HG03103 (cell line): ENCODE measurements around the gene CYSRT1.

Experiments
- ATAC-seq: cut with Tn5 transposase; IDR thresholded peaks from one replicate; pipeline ENCODE4 v1.9.1; 2021; ENCODE audit warnings: low read depth; ENCODE audit not compliant: unreplicated experiment

The CYSRT1 gene

DNA sequence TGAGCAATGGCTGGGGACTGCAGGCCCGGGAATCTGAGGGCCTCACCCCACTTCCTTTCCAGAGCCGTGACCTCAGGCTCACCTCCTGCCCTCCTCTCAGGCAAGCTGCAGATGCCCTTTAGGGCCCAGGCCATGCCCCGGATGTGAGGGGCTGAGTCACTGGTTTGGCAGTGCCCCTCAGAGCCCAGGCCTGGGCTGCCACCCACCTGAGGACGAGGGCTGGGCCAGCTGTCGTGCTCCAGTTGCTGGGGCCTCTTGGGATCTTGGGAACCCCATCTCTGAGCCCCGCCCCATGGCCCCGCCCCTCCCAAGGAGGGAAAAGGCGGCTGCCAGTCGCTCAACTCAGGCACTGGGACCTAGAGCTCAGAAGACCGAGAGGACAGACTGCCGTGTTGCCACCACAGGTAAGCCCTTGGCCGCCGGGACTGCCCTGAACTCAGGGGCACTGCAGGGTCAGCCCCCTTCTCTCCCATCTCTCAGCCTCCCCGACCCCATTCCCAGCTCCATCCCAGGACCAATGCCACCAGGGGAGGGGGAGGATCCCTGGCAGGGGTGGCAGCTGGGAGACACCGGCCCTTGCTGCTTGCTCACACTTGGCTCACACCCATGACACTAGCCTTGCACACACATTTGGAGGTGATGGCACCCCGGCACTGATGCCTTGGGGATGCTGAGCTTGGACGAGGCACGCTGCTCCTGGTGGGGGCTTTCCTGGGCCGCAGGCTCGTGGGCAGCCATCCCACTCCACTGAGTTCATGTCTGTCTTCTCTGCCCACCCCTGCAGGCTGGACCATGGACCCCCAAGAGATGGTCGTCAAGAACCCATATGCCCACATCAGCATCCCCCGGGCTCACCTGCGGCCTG is at the start of gene CYSRT1:
Gene CYSRT1, plus strand, starts transcription at position 345 of the 865 bp plus-strand sequence. Its CDS starts 448 bp downstream, at position 793.
- no peak for ATAC-seq

DNA sequence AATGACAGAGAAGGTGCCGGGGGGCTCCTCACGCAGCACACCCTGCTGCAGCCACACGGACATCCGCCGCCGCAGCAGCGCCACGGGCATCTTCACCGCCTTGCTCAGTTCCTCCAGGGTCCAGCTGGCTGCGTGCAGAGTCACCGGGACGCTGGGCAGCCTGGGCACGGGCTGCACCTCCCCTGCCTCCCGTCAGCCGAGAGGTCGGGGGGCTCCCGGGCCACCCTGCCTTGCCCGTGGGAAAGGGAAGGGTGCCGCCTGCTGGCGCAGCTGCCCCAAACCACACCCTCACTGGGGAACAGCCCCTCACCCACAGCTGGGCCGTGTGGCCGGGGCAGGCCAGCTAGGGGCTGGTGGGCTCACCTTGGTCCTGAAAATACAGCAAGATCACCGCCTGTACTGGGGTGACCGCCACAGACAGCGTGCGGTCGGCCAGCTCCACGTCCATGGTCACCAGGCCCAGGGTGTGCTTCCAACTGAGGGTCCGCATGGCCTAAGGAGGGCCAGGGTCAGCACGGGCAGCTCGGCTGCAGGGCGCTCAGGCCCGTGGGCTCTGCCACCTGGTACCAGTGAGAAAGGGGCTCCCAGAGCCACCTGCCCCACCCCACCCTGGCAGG is 49.5 kb upstream of the CYSRT1 start:
- ATAC-seq = no peak

DNA sequence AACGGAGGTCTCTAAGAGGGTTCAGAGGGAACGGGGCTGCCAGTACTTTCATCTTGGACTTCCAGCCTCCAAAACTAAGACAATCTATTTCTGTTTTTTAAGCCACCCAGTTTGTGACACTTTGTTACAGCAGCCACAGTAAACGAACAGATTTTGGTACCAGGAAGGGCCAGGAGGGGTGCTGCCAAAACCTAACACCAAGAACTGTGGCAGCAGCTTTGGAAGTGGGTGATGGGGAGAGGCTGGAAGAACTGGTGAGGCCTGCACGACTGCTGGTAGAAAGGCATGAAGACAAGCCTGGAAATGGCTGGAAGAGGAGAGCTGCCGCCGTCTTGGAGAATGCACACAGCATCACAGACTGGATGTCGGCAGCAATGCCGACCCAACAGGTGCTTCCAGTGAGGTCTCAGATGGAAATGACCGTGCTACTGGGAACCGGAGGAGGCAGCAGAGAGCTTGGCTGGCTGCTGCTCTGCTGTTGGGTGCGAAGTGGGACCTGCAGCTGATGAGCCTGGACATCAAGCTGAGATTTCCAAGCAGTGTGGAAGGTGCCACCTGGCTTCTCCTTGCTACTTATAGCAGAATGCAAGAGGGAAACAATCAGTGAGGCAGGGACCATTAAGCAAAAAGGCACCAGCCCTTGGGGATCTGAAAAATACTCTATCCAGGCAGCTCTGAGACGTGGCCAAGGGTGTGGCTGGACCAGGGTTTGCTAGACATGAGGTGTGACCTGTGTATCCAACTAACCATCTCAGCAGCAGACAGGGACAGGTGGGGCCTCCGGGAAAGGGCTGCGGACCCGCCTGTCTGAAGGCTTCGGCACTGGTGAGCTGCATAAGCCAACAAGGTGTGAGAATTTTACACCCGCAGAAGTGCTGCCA is 48.4 kb upstream of the CYSRT1 start:
- ATAC-seq = no peak

- no peak for ATAC-seq
These were observed 46.6 kb upstream of the CYSRT1 start for GRCh38 chr9:137178201-137178938.

DNA sequence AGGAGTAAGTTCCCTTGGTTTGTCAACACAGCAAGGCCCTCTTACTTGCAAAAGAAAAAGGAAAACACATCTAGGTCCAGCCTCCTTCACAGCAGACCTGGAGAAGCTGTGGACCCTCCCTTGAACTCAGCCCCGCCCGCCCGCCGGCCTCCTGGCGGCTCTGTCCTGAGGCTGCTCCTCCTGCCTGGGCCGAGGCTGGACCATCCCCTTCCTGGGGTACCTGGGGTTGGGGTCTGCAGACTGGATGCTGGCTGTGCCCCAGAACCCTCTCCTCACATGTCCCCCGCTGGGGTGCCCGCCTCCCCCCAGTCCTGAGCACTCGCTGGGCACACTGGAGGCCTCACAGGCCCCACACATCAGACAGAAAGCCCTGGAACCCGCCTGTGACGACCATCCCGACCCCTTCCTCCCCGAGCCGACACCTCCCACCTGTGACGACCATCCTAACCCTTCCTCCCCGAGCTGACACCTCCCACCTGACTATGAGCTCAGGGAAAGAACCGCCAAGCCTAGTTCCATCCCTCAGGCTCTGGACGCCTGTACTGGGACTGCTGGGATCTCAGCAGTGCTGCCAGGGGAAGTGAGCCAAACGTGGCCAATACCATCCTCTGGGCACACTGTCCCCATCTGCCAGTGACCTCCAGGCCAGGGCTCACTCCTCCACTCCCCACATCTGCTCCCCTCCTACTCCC is 45.9 kb upstream of the CYSRT1 start:
- ATAC-seq = no peak

- no peak for ATAC-seq
These were observed 45.2 kb upstream of the CYSRT1 start for GRCh38 chr9:137179761-137180160.

DNA sequence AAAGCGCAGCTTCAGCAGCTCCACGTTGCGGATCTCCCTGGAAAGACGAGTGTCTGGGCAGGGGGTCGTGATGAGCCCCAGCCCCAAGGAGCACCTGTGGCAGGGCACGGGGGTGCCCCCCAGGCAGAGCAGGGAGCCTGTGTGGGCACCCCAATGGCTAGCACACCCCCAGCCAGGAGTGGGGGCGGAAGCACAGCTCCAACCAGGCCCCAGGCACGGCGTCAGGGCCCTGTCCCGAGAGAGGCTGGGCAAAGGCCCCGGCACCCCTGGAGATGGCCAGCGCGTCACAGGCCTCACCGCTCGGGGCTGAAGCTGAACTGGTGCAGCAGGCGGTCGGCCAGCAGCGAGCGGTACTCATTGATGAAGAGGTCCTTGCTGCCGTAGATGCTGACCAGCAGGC is 44.5 kb upstream of the CYSRT1 start:
- no peak for ATAC-seq

GRCh38 chr9:137181680-137182079 is 43.3 kb upstream of the CYSRT1 start:
- ATAC-seq = no peak

- ATAC-seq = no peak
These were observed 42.1 kb upstream of the CYSRT1 start for GRCh38 chr9:137182836-137183235.

GRCh38 chr9:137183980-137184595 is 40.9 kb upstream of the CYSRT1 start:
- no peak for ATAC-seq

- no peak for ATAC-seq
These were observed 39.9 kb upstream of the CYSRT1 start for GRCh38 chr9:137184881-137185660.

GRCh38 chr9:137185921-137186320 is 39.1 kb upstream of the CYSRT1 start:
- no peak for ATAC-seq

- no peak for ATAC-seq
These were observed 38.6 kb upstream of the CYSRT1 start for GRCh38 chr9:137186385-137186784.

GRCh38 chr9:137187386-137187785 is 37.6 kb upstream of the CYSRT1 start:
- no peak for ATAC-seq

- no peak for ATAC-seq
These were observed 36.9 kb upstream of the CYSRT1 start for GRCh38 chr9:137188086-137188489.

GRCh38 chr9:137188490-137189296 is 36.3 kb upstream of the CYSRT1 start, which contains the start of the genes ANAPC2 and SSNA1:
ANAPC2 (minus strand) TSS chr9:137188560; CDS start chr9:137188532, 28 bp downstream.
SSNA1 (plus strand) TSS chr9:137188676; CDS start chr9:137188727, 51 bp downstream.
- ATAC-seq = peak; percentile 76
